ENCODE results near the gene TP53RK. TPM values are rescaled to one million over a fixed set of nuclear protein-coding genes. Genes with fewer than 3 reads are reported as not detected.

The TP53RK gene
- polyA plus RNA-seq, 3 donors from 2014 or later: 17.5 to 23.9 (median 18.4) TPM

DNA sequence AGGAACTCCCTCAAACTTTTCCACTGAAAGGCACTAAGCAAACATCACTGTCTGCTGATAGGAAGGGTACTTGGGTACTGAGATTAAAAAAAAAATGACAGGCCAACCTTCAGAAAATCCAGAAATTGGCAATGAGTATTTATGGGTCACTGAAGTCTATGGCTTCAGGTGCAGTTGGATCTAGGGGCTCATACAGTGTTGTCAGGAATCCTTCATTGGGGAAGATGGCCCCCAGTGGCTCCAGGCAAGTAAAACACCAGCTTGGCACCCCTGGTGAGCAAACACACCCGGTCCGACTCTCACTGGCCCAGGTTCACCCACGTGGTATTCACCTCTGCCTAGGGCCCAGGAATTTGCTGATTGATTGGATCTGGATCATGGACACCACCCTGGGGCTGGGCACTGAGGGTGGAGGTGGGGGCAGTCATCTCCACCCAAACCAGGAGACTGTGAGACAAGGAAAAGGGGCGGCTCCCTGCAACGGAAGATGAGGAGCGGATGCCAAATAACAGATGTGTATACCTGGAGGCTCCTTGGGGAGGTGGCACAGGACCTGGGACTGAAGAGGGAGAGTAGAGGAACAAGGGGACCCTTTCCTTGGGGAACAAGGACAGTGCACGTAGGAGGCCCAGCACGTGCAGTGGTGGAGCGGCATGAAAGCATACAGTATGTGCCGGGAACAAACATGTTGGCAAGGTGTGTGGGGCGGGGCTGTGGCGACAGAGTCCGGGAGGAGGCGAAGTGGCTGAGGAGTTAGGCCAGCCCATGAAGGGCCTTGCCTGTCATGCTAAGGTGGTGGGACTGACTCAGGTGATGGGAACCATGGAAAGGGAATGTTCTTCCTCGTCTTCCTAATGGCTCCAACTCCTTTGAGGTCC, 25.0 kb upstream of the TP53RK start:
- H3K27me3 Mint-ChIP-seq (ENCODE audit: low read depth in 3 of 3): peaks cover 3 to 4% (median 3%) of the 10 kb centered on the region in 3 donors

DNA sequence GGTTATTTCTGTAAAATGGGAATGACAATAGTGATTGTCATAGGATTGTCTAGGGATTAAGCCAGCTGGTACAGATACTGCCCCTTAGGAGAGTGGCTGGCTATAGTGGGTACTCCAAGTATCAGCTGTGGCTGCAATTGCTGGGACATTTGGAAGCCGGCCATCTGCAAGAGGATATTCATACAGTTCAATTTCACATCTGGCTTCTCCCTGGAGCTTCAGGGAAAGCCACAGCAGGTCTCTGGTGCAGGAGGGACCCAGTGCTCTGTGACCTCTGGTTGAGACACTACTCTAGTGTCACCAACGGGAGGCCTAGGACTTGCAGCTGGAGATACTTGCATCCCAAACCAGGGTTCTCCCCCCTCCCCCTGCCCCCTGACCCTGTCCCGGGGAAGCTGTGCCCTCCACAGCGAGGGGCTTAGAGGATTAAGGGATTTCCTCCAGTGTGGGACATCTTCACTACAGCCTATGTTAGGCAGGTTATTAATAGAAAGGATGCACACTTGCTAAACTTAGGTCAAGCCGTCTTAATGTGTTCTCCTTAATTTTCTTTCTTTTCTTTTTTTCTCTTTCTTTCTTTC, 22.9 kb upstream of the TP53RK start:
- Mint-ChIP-seq H3K4me1 (peaks cover 11 to 15% of the 10 kb centered on the region in 2 donors), H3K27ac (no peak overlapping the region), H3K36me3 (no peaks in the 10 kb centered on the region), H3K4me3 (no peak overlapping the region), H3K9me3 (no peaks in the 10 kb centered on the region), H3K27me3 (ENCODE audit: low read depth in 3 of 3) (peaks cover 3 to 6% (median 4%) of the 10 kb centered on the region in 3 donors)
- no peak for DNase-seq

More for the DNA sequence above, 25.0 kb upstream of the TP53RK start:
- no peak overlapping the region for H3K4me3 Mint-ChIP-seq
- H3K36me3 Mint-ChIP-seq: no peaks in the 10 kb centered on the region
- no peak for DNase-seq
- no peak overlapping the region for H3K27ac Mint-ChIP-seq
- H3K4me1 Mint-ChIP-seq: peaks cover 8 to 10% of the 10 kb centered on the region in 2 donors
- no peaks in the 10 kb centered on the region for H3K9me3 Mint-ChIP-seq

DNA sequence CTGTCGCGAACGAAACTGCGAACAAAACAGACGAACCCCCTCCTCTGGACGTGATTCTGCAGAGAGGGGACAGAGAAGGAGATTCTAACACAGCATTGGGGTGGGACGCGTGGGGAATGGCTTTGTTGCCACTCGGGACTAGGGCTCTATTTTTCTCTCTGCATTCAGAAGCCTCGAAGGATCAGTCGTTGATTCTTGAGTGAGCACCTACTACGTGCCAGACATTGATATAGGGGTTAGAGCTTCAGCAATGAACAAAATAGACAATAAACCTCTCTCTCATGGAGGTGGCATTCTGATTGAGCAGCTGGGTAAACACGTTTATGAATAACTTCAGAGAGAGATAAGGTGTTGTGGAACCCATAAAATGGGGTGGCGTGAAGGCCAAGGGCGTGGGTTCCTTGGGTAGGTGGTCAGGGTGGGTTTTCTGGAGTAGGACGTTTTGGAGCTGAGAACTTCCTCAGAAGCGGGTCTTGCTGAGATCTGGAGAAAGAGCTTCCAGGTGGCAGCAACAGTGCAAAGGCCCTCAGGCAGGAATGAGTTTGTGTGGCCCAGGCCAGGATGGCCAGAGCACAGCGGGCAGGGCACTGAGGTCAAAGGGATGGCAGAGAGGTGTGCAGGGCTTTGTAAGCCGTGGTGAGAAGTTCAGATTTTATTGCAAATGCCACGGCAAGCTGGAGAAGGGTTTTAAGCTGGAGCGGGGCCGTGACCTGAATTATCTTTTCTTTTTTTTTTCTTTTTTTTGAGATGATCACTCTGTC, 21.1 kb upstream of the TP53RK start:
- H3K27ac Mint-ChIP-seq: peak overlapping the region in 4 of 6 donors; percentile 31 to 67 (median 34)
- peaks cover 4 to 7% (median 4%) of the 10 kb centered on the region in 3 donors for H3K27me3 Mint-ChIP-seq (ENCODE audit: low read depth in 3 of 3)
- peaks cover 0 to 3% (median 0%) of the 10 kb centered on the region in 6 donors for H3K9me3 Mint-ChIP-seq
- peaks cover 11 to 15% of the 10 kb centered on the region in 2 donors for H3K4me1 Mint-ChIP-seq
- peak overlapping the region; percentile 81 to 89 (median 85) for H3K4me3 Mint-ChIP-seq
- no peaks in the 10 kb centered on the region for H3K36me3 Mint-ChIP-seq
- DNase-seq: no peak

DNA sequence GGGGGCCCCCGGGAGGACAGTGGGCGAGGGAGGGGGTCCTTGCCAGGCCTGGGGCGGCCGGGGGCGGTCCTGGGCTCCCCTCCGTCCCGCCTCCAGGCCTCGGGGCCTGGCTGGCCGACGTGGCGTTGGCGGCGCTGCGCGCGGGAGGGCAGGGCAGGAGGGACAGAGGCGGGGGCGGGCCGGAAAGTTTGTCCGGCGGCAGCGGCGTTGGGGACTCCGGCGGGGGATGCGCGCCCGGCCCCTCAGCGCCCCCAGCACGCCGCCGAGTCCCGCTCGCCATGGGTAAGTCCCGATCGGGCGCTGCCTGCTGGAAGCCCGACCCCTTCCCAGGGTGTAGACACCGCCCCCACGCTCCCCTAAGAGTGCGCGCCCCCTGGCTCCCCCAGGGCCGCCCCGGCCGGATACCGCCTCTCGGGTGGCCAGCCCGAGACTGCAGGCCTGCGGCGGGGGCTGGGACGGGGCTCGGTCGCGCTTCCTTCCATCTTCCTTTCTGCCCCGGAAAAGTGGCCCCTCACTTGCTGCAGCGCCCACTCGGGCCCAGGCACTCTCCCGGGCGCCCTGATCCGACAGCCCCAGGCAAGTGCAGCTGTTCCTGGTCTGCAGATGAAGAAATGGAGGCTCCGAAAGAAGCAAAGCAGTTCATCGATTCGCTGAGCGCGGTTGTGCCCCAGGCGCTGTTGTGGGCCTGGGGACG, 20.4 kb upstream of the TP53RK start, which contains the start of gene SLC2A10:
Gene SLC2A10, plus strand, starts transcription at position 191 of the 694 bp plus-strand sequence. Its CDS starts 88 bp downstream, at position 279.
- Mint-ChIP-seq H3K4me3 (peak within 1 kb of the TSS; percentile 81 to 89 (median 85)), H3K27me3 (ENCODE audit: low read depth in 3 of 3) (peaks cover 4 to 7% (median 7%) of the 10 kb centered on the region in 3 donors), H3K36me3 (no peaks in the 10 kb centered on the region), H3K4me1 (peaks cover 11 to 15% of the 10 kb centered on the region in 2 donors), H3K27ac (peak within 1 kb of the TSS in 5 of 6 donors; percentile 1 to 67 (median 32)), H3K9me3 (peaks cover 0 to 3% (median 0%) of the 10 kb centered on the region in 6 donors)
- peak; percentile 27 to 28 (median 27) for DNase-seq

DNA sequence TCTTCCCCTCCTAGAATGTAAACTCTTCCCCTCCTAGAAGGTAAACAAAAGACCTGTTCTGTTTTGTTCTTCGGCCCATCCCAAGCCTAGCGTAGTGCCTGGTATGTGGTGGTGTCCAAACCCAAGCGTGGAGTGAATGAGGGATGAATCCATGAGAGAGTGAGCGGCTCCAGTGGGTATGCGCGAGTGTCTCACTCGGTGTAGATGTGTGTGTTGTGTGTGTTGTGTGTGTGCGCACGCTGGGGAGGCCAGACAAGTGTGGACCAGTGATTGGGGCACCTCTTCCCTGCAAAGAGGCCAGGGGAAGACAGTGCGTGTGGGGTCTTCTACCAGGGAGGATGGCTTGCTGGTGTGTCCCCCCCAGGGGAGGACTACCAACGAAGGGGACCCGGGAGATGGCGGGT, 19.8 kb upstream of the TP53RK start:
- H3K27me3 Mint-ChIP-seq (ENCODE audit: low read depth in 3 of 3): peaks cover 4 to 9% (median 7%) of the 10 kb centered on the region in 3 donors
- DNase-seq: no peak
- peaks cover 0 to 3% (median 0%) of the 10 kb centered on the region in 6 donors for H3K9me3 Mint-ChIP-seq
- H3K36me3 Mint-ChIP-seq: no peaks in the 10 kb centered on the region
- H3K4me1 Mint-ChIP-seq: peaks cover 11 to 15% of the 10 kb centered on the region in 2 donors
- peak overlapping the region in 3 of 6 donors; percentile 1 to 41 (median 6) for H3K27ac Mint-ChIP-seq
- peak overlapping the region; percentile 50 to 81 (median 73) for H3K4me3 Mint-ChIP-seq

DNA sequence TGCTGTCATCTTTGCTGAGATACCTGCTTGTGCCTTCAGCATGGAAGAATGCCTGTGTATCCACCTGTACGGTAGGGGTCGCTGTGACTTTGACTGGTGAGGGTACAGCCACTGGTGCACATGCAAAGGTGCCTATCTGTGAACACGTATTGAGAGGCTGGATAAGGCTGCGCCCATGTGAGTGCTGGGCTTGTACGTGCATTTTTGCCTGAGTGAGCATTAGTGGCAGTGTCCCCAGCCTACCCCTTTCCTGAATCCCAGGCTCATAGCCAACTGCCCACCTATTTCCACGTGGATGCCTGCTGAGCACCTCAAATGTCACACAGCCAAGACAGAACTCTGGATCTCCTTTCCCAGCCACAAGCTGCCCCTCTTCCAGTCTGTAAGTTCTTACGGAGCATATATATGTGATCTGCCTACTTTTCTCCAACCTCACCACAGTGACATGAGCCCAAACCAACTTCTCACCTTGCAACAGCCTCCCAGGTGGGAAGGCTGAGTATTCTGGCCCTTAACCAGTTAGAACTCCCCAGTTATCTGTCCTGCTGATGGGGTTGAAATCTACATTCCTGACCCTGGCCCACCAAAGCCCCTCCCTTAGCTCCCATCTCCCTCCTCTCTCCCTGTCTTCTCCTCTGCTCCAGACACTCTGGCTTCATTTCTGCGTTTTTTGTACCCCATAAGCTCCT, 19.1 kb upstream of the TP53RK start:
- Mint-ChIP-seq H3K9me3 (peaks cover 0 to 3% (median 0%) of the 10 kb centered on the region in 6 donors), H3K36me3 (no peaks in the 10 kb centered on the region), H3K27me3 (ENCODE audit: low read depth in 3 of 3) (peaks cover 4 to 9% (median 7%) of the 10 kb centered on the region in 3 donors), H3K27ac (no peak overlapping the region), H3K4me3 (peak overlapping the region; percentile 50 to 81 (median 73)), H3K4me1 (peaks cover 11 to 15% of the 10 kb centered on the region in 2 donors)
- no peak for DNase-seq

DNA sequence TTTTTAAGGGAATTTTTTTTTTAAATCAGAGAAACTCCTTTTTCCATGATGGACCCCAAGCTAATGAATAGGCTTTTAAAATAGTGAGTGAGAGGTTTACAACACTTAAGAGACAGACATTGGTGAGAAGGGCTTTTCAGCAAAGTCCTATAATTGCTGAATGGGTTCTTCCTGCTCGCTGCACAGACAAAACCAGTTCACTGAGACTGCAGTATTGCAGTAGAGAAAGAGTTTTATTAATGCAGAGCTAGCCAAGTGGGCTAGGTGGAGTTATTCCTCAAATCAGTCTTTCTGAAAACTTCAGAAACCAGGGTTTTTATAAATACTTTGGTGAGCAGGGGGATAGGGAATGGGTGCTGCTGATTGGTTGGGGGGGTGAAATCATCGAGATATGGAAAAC, 17.0 kb upstream of the TP53RK start:
- DNase-seq: no peak
- Mint-ChIP-seq H3K36me3 (no peaks in the 10 kb centered on the region), H3K4me3 (no peak overlapping the region), H3K4me1 (peaks cover 11 to 15% of the 10 kb centered on the region in 2 donors), H3K9me3 (peaks cover 0 to 3% (median 0%) of the 10 kb centered on the region in 6 donors), H3K27me3 (ENCODE audit: low read depth in 3 of 3) (peaks cover 4 to 9% (median 9%) of the 10 kb centered on the region in 3 donors), H3K27ac (no peak overlapping the region)

DNA sequence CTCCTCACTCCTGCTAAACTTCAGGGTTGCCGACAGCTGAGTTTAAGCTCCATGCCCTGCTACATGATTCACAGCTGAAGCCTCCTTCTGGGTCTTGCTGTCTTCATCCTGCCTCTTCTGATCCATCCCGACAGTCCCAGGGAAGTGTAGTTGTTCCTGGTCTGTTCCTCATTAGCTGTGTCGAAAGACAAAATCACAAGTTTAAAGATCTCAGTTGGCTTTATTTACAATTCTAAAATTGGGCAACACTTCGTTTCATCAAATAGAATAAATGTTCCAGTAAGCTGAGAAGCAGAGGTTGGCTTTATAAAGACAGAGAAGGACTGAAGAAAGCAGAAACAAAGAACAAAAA, 16.1 kb upstream of the TP53RK start:
- DNase-seq: no peak
- peaks cover 9 to 13% of the 10 kb centered on the region in 2 donors for H3K4me1 Mint-ChIP-seq
- H3K36me3 Mint-ChIP-seq: no peaks in the 10 kb centered on the region
- H3K27me3 Mint-ChIP-seq (ENCODE audit: low read depth in 3 of 3): peaks cover 2 to 12% (median 9%) of the 10 kb centered on the region in 3 donors
- H3K4me3 Mint-ChIP-seq: no peak overlapping the region
- no peak overlapping the region for H3K27ac Mint-ChIP-seq
- peaks cover 0 to 3% (median 0%) of the 10 kb centered on the region in 6 donors for H3K9me3 Mint-ChIP-seq

DNA sequence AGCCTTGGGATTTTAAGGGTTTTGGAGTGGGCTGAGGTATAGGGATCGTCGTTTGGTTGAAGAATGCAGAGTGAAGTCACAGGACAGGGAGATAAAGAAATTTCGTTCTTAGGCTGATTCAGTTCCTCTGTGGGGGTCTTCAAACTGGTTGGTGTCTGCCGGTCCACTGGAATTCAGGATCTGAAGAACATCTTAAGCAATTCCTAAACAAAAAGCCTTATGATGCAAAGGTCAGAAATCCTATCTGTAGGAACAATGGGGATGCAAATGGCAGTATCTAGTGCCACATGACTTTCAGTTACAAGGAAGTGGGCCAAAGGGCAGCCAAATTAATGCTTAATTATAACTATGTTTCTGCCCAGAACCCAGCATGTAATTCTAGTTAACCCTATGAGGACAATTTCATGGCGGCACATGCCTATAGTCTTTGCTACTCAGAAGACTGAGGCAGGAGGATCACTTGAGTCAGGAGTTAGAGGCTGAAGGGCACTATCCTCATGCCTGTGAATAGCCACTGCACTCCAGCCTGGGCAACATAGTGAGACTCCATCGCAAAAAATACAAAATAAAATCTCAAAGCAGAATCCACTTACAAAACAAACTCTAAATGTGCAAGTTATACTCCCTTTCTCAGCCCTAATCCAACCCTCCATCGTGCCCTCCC, 15.6 kb upstream of the TP53RK start:
- peaks cover 4 to 8% of the 10 kb centered on the region in 2 donors for H3K4me1 Mint-ChIP-seq
- no peak overlapping the region for H3K4me3 Mint-ChIP-seq
- H3K9me3 Mint-ChIP-seq: peaks cover 0 to 3% (median 0%) of the 10 kb centered on the region in 6 donors
- no peak overlapping the region for H3K27ac Mint-ChIP-seq
- DNase-seq: no peak
- peaks cover 0 to 13% (median 13%) of the 10 kb centered on the region in 3 donors for H3K27me3 Mint-ChIP-seq (ENCODE audit: low read depth in 3 of 3)
- no peaks in the 10 kb centered on the region for H3K36me3 Mint-ChIP-seq

DNA sequence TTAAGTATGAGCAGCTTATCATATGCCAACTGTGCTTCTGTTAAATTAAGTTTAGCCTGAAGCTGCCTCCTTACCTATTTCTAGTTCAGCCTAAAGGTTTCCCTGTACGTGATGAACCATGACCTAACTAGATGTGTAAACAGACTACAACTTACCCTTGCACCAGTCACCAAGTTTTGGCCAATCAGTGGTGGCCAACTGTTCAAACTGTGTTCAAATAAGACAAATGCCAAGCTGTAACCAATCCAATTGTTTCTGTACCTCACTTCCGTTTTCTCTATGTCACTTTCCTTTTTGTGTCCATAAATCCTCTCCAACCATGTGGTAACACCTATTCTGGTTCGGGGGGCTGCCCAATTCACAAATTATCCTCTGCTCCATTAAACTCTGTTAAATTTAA, 14.2 kb upstream of the TP53RK start:
- Mint-ChIP-seq H3K27ac (no peak overlapping the region), H3K9me3 (peaks cover 0 to 3% (median 0%) of the 10 kb centered on the region in 6 donors), H3K27me3 (ENCODE audit: low read depth in 3 of 3) (peaks cover 0 to 14% (median 12%) of the 10 kb centered on the region in 3 donors), H3K4me1 (no peaks in the 10 kb centered on the region), H3K4me3 (no peak overlapping the region), H3K36me3 (no peaks in the 10 kb centered on the region)
- DNase-seq: no peak

DNA sequence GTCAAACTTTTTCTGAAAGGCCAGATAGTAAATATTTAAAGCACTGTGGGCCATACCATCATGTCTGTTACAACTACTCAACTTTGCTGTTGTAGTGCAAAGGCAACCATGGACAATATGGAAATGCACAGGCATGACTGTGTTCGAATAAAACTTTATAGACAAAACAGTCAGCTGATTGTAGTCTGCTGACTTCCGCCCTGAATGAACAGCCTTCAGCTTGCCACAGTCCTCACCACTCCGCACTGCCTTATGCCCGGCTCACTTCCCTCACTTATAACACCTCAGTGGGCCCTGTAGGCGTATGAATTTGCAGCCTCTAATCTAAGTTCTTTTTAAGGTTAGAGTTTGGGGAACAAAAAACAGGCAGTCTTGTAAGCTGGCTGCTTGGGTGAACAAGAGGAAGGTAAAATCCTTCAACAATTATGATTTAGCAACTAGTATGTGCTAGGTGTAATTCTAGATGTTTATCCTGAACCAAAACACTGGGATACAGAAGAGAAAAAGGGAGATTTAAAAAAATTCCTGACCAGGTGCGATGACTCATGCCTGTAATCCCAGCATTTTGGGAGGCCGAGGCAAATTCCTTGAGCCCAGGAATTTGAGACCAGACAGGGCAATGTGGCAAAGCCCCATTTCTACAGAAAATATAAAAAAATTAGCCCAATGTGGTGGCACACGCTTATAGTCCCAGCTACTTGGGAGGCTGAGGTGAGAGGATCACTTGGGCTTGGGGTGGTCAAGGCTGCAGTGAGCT, 13.4 kb upstream of the TP53RK start:
- H3K27me3 Mint-ChIP-seq (ENCODE audit: low read depth in 3 of 3): peaks cover 0 to 13% (median 12%) of the 10 kb centered on the region in 3 donors
- peaks cover 0 to 3% (median 0%) of the 10 kb centered on the region in 6 donors for H3K9me3 Mint-ChIP-seq
- H3K27ac Mint-ChIP-seq: no peak overlapping the region
- H3K36me3 Mint-ChIP-seq: no peaks in the 10 kb centered on the region
- H3K4me1 Mint-ChIP-seq: no peaks in the 10 kb centered on the region
- no peak for DNase-seq
- H3K4me3 Mint-ChIP-seq: no peak overlapping the region
